ENCODE data around the gene DAAM2.

The DAAM2 gene

DNA sequence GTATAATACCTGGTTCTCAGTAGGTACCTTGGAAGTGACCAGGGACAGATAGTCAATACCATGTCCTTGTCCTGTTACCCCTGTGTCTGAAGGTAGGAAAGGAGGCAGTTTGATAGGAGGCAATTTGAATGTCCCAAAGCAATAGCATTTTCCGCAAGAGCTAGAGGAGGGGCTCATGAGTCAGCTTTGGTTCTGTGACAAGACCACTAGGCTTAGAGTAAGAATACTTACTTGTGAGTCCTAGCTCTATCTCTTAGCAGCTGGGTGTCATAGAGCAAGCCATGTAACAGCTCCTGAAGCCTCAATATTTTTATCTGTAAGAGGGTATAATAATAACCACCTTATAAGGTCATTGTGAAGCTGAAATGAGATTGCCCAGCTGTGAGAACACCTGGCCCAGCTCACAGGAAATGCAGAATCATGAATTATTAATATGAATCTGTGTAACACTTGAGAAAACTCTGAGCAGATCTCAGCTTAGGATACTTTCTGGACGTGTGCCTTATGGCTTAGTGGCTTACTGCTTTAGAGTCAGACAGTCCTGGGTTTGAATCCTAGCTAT is 58.6 kb downstream of the DAAM2 start:
- no peak for DNase-seq

DNA sequence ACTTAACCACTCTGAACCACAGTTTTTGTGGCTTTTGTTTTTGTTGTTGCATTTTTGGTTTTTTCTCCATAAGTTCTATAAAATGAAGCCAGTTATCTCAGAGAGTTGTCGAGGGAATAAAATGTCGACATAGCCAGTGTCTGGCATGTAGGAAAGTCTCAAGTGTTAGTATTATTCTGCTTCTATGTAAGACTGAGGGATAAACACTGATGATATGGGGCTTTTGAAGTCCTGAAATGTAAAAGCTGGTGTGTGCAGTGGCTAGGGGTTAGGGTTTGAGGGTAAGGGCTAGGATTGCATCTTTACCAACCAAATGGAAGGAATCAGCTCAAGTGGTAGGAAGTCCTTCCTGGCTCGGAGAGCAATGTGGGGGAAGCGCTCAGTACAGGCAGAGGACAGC is 59.2 kb downstream of the DAAM2 start:
- no peak for DNase-seq

DNA sequence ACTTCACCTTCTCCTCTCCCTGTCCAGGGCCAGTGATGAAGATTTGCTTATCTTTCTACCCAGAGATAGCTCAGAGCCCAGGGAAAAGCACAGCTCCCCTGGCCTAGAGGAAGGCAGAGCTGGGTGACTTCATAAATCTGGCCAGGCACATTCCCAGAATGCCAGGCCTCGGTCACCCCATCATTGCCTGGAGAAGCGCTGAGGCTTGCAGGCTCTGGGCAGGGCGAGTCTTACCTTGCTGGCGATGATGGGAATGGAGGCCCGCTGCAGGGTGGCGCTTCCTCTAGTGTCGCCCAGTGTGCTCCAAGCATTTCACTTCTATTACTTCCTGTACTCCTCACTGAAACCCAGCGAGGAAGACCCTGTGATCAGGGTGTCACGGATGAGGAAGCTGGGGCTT is 60.1 kb downstream of the DAAM2 start:
- no peak for DNase-seq

DNA sequence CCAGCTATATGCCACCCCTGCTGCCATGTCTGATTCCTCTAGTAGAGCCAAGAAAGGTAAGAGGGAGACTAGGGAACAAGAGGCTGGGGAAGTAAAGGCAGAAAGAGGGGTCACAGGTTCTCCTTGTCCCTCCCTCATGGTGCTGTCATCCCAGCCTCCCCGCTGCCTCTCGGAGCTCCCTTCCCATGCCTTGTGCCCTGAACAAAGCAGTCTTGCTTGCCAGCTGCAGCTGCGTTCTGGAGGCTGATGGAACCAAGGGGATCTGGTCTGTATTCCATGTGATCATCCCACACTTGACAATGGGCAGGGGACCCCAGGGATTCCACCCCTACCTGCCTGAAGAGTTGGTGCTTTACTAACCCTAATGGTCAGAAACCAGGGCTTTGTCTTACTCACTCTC is 61.4 kb downstream of the DAAM2 start:
- DNase-seq: no peak

DNA sequence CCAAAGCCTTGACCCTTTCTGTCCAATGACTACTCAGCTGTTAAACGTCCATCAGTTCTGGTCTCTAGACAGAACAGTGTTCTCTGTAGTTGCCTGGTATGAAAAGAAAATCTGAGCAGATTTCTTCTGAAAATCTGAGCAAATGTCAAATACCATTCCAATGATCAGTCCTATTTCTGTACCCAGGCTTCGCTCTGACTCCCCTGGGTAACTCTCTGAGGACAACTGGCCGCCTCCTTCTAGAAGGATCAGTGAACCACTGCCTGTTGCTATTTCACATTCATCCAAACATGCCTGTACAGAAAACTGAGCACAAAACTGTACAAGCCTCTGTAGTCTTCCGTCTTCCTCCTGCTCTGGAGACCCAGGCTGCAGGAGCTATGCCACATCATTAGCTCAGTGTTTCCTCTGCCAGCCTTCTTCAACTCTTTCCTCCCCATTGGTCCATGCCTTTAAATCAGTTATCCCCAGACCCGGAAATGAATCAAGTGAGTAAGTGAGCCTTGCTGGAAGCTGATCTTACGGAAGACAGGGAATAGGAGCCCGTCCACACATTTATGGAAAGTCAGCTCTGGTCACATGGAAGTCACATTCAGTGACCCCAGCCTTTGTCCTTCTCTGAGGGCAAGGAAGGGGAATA is 63.3 kb downstream of the DAAM2 start:
- DNase-seq: no peak

DNA sequence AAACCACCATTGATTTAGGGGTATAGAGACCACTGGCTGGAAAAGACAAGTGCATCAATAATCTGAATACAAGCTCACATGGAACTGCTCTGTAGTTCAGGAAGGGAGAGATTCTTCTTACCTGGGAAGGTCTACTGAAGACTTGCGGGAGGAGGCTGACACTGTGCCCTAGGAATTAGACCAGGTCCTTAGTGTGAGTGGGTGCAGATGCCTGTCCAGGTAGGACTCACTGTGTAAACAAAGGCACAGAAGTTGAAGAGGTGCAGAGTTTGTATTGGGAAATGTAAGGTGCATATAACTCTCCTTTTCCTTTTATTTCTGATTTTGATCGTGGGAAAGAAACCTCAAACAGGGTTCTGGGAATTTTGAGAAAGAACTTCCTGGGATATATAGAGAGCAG is 66.8 kb downstream of the DAAM2 start:
- no peak for DNase-seq

DNA sequence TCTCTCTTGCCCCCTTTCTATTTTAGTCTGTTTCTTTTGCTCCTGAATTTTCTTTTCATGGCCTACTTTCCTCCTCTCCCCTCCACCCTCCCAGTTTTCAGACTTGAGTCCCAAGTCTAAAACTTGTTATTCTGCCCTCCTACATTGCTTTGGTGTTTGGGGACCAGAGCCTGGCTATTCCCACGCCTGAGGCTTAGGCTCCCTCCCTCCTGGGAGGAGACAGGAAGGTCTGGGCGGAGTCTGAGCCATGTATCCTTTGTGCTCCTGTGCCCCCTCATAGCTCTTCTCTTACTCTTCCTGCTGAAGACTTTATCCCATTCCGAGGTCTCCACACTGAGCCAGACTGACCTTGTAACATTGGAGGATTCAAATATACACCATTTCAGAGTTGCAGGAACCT is 69.5 kb downstream of the DAAM2 start:
- no peak for DNase-seq

DNA sequence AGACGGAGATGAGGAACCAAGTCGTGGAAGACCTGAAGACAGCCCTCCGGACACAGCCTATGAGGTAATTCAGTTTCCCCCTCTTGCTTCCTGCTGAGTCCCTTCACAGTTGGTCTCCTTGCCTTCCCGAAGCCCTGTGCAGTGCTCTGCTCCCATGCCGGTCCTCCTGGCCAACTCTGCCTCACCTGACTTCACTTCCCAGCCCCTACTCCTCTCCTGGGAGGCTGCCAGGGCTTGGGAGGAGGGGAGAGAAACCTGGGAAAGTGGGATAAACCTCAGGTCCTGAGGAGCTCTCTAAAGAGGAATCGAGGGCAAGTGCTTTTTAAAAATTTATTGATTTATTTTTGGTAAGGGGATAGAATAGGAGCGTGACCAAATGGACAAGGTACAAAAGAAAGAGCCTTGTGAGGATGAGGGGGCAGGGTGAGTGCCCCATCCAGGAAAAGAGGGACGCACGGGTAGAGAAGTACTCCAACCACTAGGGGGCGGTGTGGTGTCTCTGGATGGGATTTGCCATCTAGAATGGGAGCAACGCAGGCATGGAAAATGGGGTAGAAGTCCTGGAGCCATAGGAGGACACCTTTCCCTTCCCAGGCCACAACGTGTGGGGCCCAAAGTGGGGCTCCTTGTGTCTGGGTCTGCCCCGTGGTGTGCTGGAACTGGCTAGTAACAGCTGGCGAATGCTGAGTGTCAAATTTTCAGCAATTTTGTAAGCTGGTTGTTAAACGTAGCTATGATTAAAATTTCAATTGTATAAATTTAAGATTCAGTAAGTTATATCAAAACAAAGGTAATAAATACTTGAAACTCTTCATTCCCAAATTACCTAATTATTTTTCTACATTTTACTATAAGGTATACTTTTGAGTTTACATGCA is 73.1 kb downstream of the DAAM2 start:
- DNase-seq: peak; percentile 39

DNA sequence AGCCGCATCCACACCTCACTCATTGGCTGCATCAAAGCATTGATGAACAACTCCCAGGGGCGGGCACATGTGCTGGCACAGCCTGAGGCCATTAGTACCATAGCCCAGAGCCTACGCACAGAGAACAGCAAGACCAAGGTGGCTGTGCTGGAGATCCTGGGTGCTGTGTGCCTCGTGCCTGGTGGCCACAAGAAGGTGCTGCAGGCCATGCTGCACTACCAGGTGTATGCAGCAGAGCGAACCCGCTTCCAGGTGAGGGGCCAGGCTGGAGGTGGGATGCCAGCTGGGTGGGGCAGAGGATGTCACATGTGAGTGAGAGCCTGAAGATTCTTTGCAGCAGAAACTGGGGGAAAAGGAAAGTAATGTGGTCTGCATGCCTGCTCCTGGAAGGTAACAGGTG is 75.4 kb downstream of the DAAM2 start:
- DNase-seq: no peak

DNA sequence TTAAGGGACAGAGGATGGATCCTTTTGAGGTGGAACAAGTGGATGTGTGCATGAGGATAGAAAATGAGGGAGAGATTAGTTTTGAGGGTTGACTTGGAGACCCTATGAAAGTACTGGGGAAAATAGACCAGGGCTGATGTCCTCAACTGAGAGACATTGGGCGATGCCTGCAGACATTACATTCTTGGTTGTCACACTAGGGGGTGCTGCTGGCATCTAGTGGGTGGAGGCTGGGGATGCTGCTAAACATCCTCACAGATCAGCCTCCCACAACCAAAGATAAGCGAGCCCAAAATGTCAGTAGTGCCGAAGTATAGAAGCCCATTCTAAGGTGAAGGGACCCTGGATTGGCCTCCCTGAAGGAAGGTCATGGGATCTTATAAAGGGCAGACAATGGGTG is 78.8 kb downstream of the DAAM2 start:
- no peak for DNase-seq

DNA sequence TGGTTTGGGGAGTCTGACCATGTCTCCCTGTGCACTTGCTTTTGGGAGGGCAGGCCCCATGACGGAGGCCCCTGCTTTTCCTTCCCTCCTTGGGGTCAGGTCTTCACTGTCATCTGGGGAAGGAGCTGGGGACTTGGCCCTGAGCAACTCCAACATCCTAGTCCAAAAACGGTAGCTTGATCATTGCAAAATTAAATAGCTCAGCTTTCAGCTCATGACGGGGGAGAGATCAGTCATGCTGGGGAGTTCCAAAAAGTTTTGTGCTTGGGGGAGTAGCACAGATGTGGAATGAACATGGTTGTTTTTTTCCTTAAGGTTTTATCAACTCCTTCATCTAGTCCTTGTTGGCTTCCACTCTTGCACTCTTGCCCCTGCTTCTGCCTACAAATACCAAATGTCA is 81.3 kb downstream of the DAAM2 start:
- no peak for DNase-seq

DNA sequence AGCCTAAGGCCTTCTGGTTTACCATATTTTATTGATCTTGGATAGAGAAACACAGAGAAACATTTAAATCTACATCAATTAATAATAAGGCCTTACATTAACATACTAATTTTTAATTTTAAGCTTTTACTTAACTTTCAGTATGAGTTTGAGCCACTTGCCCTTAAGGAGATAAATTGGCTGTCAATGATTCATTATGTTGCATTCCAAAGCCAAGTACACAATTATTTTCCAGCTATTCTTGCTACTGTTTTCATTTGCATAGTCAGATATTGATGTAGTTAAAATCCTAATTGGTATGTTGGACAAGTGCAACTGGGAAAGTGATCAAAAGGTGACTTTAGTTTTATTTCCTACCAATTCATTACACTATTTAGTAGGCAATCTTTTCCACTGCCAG is 83.9 kb downstream of the DAAM2 start:
- DNase-seq: no peak

DNA sequence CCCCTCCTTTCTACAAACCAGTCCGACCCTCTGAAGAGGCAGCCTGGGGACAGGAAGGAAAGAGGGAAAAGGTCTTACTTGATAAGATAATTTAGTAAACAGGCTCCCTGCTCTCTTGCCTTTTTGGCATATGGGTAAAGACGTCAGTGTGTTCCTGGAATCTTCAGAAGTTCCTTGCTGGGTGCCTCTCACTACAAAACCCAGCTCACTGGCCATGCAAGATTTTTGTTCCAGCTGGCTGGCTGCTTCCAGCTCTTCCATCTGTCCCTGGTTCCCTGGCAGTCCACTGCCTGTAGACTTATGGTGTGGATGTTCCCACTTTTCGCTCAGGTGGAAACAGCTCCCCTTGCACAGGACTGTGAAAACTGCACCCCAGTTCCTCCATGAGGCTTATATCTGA is 84.7 kb downstream of the DAAM2 start:
- no peak for DNase-seq

DNA sequence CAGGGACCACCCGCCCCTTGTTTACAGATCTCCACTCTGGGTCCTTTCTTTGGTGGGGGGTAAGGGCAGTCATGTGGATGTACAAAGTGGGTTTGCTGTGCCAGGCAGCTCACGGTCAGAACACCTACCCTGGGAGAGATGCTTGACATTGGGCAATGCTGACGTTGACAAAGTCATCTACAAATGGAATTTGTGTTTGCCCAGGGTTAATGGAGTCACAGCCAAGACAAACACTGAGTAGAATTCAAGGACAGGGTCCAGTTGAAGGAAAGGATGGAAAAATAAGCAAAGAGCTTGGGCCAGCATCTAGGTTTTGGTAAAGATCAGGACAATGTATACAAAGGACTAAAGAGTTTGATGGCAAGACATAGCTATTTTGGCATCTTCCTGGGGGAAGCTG is 87.4 kb downstream of the DAAM2 start:
- DNase-seq: no peak

DNA sequence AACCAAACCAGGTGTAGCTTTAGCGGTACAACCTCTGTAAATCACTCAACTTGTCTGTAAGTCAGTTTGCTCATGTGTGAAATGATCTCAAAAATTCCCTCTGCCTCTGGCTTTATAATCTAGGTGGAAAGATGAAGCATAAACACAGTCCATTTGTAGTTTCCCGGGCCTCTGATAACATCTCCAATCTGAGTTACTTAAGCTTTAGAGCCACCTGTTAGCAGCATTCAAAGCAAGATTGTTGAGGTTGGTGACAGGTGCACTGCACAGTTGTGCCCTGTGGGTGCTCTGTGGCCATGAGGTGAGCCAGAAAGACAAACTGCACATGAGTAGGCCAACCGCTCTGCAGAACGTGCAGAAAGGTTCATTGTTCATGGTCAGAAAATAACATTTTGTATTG is 88.4 kb downstream of the DAAM2 start:
- no peak for DNase-seq

DNA sequence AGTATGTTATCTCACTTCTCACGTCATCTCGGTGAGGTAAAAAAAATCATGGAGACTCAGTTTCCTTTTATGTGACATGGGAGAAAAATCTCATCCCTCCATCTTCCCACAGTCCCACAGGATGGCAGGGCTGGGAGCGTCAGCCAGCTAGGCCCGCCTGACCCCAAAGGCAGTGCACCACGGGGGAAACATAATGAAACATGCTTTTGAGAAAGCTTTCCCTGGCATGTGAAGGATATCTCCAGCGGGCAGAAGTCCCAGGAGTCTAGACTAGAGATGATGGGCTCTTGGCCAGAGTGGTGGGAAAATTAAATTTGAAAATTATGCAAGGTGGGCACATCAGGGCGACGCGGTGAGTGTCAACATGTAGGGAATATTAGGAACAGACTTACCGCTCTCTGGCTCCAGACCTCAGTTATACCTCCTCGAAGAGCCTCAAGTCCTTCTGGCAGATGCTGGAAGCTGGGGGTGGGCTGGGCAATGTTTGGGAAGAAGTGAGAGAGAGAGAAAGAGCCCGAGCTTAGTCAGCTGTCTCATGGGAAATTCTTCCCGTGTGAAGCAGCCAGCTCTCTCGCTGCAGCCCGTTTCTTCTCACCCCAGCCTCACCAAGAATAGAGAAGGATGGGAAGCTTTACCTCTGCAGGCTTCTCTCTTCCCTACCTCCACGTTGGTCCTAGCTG is 89.8 kb downstream of the DAAM2 start:
- DNase-seq: no peak

DNA sequence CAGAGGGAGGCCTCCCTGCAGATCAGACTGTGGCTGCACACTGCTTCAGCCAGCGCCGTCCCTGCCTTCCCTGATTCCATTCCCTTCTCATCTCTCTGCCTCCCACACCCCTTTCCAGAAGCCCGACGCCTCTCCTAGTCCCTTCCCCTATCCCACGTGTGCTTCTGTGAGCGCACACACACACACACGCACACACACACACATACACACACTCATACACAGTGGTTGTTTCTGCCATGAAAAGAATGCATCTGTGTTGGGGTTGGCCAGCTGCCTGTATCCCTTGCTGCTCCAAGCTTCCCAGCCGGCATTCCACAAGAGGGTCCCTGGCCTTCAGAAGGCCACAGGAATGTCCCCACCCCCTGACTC is 90.3 kb downstream of the DAAM2 start:
- DNase-seq: no peak

DNA sequence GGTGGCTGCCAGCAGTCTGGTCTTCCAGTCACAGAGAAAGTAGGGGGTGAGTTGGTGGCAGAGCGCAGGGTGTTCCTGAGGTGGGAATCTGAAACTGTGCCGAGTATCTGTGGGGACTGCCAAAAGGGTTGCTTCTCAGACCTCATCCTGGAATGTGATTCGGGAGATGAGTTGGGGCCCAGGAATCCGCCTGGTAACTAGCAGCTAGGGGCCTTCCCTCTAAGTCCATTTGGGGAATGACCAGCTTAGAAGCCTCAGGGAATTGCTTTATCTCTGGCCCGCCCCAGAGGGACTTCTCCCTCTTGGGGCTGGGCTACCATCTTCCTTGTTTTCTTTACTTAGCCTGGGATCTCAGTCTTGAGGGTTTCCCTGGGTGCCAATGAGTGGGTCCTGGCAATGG is 92.5 kb downstream of the DAAM2 start:
- no peak for DNase-seq

DNA sequence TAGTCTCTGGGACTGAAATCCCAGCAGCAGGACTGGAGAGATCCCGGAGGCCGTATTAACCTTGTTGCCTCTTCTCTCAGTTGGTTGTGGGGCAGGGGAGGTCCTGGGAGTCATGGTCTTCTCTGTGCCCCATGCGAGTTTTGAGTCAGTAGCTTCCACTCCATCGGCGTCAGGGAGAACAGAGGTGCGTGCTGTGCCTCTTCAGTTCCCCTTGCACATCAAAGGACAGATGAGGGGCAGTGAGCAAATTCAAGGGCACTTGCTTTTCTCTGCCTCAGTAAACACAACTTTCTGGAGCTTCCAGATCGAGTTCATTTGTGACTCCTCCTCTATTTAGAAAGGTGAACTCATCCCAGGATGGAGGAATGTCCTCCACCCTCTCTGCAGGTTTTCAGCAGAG is 93.5 kb downstream of the DAAM2 start:
- DNase-seq: no peak

DNA sequence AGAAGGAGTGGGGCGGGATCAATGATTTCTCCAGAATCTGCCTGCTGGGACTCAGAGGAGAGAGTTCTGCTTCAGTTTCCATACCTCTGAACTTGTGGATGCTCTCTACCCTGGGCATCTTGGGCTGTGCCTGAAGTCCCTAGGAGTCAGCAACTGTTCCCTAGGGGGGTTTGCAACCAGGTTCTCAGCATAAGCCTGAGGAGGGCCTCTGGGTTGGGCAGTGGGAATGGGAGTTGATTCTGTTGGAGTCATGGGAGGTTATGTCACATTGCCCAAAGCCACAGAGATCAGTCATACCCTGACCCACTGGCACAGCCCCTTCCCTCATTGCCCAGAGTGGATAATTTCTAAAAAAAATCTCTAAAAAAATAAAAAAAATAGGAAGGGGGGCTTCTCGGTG is 94.7 kb downstream of the DAAM2 start:
- no peak for DNase-seq

DNA sequence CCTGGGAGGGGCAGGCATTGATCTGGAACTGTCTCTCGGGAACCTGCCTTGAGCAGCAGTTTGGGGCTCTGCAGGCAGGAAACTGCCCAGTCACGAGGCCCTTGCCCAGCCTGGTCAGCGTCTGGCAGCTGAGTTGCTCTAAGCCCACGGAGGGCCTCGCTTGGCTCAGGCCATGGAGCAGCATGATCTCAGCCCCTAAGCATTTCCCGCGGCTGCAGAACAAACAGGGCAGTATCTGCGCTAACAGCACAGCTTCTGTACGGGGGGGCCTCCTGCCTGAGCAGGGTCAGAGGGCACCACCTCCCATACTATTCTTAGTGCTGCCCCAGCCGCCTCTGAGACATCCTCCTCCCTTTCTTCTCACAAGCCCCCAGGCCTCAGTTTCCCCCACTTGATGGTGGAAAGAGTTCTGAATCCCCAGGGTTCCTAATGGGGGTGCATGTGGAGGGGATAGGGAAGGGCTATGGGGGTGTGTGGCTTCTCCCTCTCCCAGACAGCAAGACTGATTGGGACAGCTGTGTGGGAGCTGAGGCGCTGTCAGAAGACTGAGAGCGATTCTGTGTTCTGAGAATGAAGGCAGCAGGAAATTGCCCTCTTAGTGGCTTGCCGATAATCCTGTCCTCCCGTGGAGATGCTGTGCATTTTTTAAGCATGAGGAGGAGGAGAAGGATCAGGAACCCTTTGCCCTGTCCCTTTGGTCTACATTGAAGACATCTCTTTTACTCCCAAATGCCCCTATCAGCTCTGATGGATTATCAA is 95.7 kb downstream of the DAAM2 start:
- DNase-seq: no peak

DNA sequence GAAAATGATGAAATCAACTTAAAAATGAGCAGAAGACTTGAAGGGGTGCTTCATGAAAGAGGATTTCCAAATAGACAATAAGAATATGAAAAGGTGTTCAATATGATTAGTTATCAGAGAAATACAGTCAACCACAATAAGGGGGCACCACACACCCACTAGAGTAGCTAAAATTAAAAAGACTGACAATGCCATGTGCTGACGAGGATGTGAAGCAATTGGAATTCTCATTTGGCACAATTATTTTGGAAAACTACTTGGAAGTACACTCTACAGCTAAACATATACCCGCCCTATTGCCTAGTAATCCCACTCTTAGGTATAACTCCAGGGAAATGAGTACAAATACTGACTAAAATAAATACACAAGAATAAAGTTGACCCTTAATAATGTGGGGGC is 97.1 kb downstream of the DAAM2 start:
- no peak for DNase-seq

DNA sequence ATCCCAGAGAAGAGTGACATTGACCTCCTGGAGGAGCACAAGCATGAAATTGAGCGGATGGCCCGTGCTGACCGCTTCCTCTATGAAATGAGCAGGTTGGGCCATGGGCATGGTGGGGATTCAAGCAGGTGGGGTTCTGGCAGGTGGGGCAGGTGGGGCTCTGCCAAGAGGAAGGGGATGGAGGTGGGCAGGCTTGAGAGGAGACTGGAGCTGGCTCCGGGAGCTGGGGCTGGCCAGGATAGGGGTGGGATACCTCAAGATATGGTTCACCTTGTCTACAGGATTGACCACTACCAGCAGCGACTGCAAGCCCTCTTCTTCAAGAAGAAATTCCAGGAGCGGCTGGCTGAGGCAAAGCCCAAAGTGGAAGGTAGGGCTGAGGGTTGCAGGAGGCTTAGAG is 99.2 kb downstream of the DAAM2 start:
- no peak for DNase-seq

All from CD4-positive, alpha-beta T cell treated with Interleukin-10 for 1 hour (primary cell).